NCI-H82 (cell line): Measurements from ENCODE around the gene GRK5.

ENCODE experiments used
- DNase-seq: peaks from one replicate; lab custom pipeline; 2025; lab: John Stamatoyannopoulos, UW

GRK5 gene

GRCh38 chr10:119377958-119378736 lies 170.8 kb downstream of the GRK5 start:
- peak; percentile 82 for DNase-seq

GRCh38 chr10:119378737-119379067 lies 171.3 kb downstream of the GRK5 start:
- DNase-seq: no peak

GRCh38 chr10:119379466-119380071 lies 172.2 kb downstream of the GRK5 start:
- DNase-seq: no peak

- no peak for DNase-seq
Measured at GRCh38 chr10:119383174-119383856, 175.9 kb downstream of the GRK5 start.

GRCh38 chr10:119384127-119384526 lies 176.8 kb downstream of the GRK5 start:
- no peak for DNase-seq

GRCh38 chr10:119386666-119387065 lies 179.3 kb downstream of the GRK5 start:
- DNase-seq: no peak

GRCh38 chr10:119388849-119389345 lies 181.5 kb downstream of the GRK5 start:
- DNase-seq: no peak

GRCh38 chr10:119391440-119392251 lies 184.3 kb downstream of the GRK5 start:
- no peak for DNase-seq

GRCh38 chr10:119393019-119393418 lies 185.6 kb downstream of the GRK5 start:
- DNase-seq: no peak

- DNase-seq: no peak
Measured at GRCh38 chr10:119393421-119393820, 186.1 kb downstream of the GRK5 start.

- DNase-seq: no peak
Measured at GRCh38 chr10:119393845-119394244, 186.5 kb downstream of the GRK5 start.

- no peak for DNase-seq
Measured at GRCh38 chr10:119394657-119395279, 187.4 kb downstream of the GRK5 start.

GRCh38 chr10:119395280-119396007 lies 188.1 kb downstream of the GRK5 start:
- no peak for DNase-seq

GRCh38 chr10:119396008-119396708 lies 188.8 kb downstream of the GRK5 start:
- DNase-seq: no peak

GRCh38 chr10:119396709-119397071 lies 189.3 kb downstream of the GRK5 start:
- DNase-seq: no peak

- no peak for DNase-seq
Measured at GRCh38 chr10:119397416-119397815, 190.0 kb downstream of the GRK5 start.

- no peak for DNase-seq
Measured at GRCh38 chr10:119398996-119399395, 191.6 kb downstream of the GRK5 start.

- DNase-seq: no peak
Measured at GRCh38 chr10:119399466-119399865, 192.1 kb downstream of the GRK5 start.

GRCh38 chr10:119401671-119402395 lies 194.5 kb downstream of the GRK5 start:
- no peak for DNase-seq

GRCh38 chr10:119403921-119404320 lies 196.6 kb downstream of the GRK5 start:
- no peak for DNase-seq
